GM12878 (cell line): ENCODE results near the gene RGL1.

Experiments used
- CBFB ChIP-seq: IDR thresholded peaks from 2 replicates; pipeline ENCODE4 v1.6.1; 2016; ENCODE audit warnings: antibody characterized with exemption, low read depth
- CHD2 ChIP-seq: IDR thresholded peaks from 2 replicates; pipeline ENCODE4 v1.6.1; 2011; ENCODE audit warnings: low read depth, low read length, improper control_type of control experiment, borderline replicate concordance
- FOS ChIP-seq: IDR thresholded peaks from 3 replicates; pipeline ENCODE4 v1.6.1; 2011; ENCODE audit warnings: borderline replicate concordance; ENCODE audit not compliant: insufficient read length; ENCODE audit errors: extremely low read depth
- HDAC2 ChIP-seq: fragments of 200-600 bp; sonication (generic); IDR thresholded peaks from 2 replicates; pipeline ENCODE4 v1.6.1; 2017
- LARP7 ChIP-seq: fragments of 450-650 bp; IDR thresholded peaks from 2 replicates; pipeline ENCODE4 v1.6.1; 2017; ENCODE audit warnings: mild to moderate bottlenecking
- RAD51 ChIP-seq: fragments of 450-650 bp; IDR thresholded peaks from 2 replicates; pipeline ENCODE4 v1.6.1; 2016; ENCODE audit warnings: moderate library complexity, mild to moderate bottlenecking, inconsistent platforms
- RCOR1 ChIP-seq: conservative IDR thresholded peaks from 2 replicates; pipeline ENCODE4 v1.6.1; 2012; ENCODE audit warnings: low read depth, low read length, improper control_type of control experiment
- TARDBP ChIP-seq: IDR thresholded peaks from 2 replicates; pipeline ENCODE4 v1.6.1; 2016; ENCODE audit warnings: borderline replicate concordance
- TF ChIP-seq, protein P1 (sequence below): IDR thresholded peaks from 2 replicates; pipeline ENCODE4 v1.6.1; 2011; ENCODE audit warnings: borderline replicate concordance, low read depth, mild to moderate bottlenecking, moderate library complexity, mixed read lengths, low read length; ENCODE audit not compliant: insufficient read depth; ENCODE audit errors: extremely low read length
- TF ChIP-seq, protein P2 (sequence below): IDR thresholded peaks from 2 replicates; pipeline ENCODE4 v1.6.1; 2012; ENCODE audit warnings: low read depth, low read length, improper control_type of control experiment
- TF ChIP-seq, protein P3 (sequence below): fragments of 450-650 bp; formaldehyde crosslinking; IDR thresholded peaks from 2 replicates; pipeline ENCODE4 v1.4.0; 2020; ENCODE audit warnings: mild to moderate bottlenecking, moderate library complexity
- TF ChIP-seq, protein P4 (sequence below): IDR thresholded peaks from 2 replicates; pipeline ENCODE4 v1.6.1; 2012; ENCODE audit warnings: low read depth, low read length, improper control_type of control experiment
- TF ChIP-seq, protein P5 (sequence below): IDR thresholded peaks from 2 replicates; pipeline ENCODE4 v1.6.1; 2012; ENCODE audit warnings: mild to moderate bottlenecking, low read depth, low read length
- TF ChIP-seq, protein P6 (sequence below): fragments of 450-650 bp; formaldehyde crosslinking; IDR thresholded peaks from 2 replicates; pipeline ENCODE4 v1.5.0; 2022; ENCODE audit warnings: mild to moderate bottlenecking, missing genetic modification characterization

DNA sequence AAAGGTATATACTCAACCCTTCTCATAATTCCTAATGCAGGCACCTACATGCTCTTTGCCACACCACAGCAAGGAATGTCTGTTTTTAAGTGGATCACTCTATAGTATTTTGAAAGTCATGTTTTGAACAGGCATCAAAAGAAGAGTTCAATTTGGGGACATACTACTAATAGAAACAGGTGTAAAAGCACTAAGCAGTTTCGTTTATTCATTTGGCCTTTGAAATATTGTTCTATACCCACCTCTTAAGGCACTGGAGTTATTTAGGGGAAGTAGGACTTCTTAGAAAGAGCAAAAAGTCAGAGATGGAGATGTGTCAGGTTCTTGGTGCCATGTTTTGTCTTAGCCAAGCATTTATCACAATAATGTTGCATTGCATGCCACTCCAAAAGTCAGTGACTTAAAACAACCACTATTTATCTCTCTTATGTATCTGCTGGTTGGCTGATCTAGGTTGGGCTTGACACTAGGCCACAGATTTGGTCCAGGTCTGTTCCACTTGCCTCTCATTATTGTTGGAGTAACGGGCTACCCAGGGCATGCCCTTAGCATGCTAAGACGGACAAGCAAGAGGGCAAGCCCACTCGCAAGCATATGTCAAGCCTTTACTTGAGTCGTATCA is 107.5 kb downstream of the RGL1 start:
- TF ChIP-seq RCOR1: no peak
- TF ChIP-seq, protein P1, sequence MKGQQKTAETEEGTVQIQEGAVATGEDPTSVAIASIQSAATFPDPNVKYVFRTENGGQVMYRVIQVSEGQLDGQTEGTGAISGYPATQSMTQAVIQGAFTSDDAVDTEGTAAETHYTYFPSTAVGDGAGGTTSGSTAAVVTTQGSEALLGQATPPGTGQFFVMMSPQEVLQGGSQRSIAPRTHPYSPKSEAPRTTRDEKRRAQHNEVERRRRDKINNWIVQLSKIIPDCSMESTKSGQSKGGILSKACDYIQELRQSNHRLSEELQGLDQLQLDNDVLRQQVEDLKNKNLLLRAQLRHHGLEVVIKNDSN: no peak
- no peak for TF ChIP-seq HDAC2
- TF ChIP-seq, protein P2, sequence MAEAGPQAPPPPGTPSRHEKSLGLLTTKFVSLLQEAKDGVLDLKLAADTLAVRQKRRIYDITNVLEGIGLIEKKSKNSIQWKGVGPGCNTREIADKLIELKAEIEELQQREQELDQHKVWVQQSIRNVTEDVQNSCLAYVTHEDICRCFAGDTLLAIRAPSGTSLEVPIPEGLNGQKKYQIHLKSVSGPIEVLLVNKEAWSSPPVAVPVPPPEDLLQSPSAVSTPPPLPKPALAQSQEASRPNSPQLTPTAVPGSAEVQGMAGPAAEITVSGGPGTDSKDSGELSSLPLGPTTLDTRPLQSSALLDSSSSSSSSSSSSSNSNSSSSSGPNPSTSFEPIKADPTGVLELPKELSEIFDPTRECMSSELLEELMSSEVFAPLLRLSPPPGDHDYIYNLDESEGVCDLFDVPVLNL: no peak
- TF ChIP-seq, protein P3, sequence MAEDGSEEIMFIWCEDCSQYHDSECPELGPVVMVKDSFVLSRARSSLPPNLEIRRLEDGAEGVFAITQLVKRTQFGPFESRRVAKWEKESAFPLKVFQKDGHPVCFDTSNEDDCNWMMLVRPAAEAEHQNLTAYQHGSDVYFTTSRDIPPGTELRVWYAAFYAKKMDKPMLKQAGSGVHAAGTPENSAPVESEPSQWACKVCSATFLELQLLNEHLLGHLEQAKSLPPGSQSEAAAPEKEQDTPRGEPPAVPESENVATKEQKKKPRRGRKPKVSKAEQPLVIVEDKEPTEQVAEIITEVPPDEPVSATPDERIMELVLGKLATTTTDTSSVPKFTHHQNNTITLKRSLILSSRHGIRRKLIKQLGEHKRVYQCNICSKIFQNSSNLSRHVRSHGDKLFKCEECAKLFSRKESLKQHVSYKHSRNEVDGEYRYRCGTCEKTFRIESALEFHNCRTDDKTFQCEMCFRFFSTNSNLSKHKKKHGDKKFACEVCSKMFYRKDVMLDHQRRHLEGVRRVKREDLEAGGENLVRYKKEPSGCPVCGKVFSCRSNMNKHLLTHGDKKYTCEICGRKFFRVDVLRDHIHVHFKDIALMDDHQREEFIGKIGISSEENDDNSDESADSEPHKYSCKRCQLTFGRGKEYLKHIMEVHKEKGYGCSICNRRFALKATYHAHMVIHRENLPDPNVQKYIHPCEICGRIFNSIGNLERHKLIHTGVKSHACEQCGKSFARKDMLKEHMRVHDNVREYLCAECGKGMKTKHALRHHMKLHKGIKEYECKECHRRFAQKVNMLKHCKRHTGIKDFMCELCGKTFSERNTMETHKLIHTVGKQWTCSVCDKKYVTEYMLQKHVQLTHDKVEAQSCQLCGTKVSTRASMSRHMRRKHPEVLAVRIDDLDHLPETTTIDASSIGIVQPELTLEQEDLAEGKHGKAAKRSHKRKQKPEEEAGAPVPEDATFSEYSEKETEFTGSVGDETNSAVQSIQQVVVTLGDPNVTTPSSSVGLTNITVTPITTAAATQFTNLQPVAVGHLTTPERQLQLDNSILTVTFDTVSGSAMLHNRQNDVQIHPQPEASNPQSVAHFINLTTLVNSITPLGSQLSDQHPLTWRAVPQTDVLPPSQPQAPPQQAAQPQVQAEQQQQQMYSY (CRISPR knock-in tag): no peak
- TF ChIP-seq FOS: no peak
- no peak; the same call in 1 of the 2 replicates for TF ChIP-seq LARP7
- 0 out of 2 replicates have a peak, but pooled peaks have one; percentile 30 for TF ChIP-seq CBFB
- TF ChIP-seq, protein P4, sequence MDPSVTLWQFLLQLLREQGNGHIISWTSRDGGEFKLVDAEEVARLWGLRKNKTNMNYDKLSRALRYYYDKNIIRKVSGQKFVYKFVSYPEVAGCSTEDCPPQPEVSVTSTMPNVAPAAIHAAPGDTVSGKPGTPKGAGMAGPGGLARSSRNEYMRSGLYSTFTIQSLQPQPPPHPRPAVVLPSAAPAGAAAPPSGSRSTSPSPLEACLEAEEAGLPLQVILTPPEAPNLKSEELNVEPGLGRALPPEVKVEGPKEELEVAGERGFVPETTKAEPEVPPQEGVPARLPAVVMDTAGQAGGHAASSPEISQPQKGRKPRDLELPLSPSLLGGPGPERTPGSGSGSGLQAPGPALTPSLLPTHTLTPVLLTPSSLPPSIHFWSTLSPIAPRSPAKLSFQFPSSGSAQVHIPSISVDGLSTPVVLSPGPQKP: no peak
- TF ChIP-seq TARDBP: no peak
- TF ChIP-seq CHD2: no peak
- TF ChIP-seq, protein P5, sequence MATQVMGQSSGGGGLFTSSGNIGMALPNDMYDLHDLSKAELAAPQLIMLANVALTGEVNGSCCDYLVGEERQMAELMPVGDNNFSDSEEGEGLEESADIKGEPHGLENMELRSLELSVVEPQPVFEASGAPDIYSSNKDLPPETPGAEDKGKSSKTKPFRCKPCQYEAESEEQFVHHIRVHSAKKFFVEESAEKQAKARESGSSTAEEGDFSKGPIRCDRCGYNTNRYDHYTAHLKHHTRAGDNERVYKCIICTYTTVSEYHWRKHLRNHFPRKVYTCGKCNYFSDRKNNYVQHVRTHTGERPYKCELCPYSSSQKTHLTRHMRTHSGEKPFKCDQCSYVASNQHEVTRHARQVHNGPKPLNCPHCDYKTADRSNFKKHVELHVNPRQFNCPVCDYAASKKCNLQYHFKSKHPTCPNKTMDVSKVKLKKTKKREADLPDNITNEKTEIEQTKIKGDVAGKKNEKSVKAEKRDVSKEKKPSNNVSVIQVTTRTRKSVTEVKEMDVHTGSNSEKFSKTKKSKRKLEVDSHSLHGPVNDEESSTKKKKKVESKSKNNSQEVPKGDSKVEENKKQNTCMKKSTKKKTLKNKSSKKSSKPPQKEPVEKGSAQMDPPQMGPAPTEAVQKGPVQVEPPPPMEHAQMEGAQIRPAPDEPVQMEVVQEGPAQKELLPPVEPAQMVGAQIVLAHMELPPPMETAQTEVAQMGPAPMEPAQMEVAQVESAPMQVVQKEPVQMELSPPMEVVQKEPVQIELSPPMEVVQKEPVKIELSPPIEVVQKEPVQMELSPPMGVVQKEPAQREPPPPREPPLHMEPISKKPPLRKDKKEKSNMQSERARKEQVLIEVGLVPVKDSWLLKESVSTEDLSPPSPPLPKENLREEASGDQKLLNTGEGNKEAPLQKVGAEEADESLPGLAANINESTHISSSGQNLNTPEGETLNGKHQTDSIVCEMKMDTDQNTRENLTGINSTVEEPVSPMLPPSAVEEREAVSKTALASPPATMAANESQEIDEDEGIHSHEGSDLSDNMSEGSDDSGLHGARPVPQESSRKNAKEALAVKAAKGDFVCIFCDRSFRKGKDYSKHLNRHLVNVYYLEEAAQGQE: no peak
- TF ChIP-seq RAD51: no peak
- TF ChIP-seq, protein P6, sequence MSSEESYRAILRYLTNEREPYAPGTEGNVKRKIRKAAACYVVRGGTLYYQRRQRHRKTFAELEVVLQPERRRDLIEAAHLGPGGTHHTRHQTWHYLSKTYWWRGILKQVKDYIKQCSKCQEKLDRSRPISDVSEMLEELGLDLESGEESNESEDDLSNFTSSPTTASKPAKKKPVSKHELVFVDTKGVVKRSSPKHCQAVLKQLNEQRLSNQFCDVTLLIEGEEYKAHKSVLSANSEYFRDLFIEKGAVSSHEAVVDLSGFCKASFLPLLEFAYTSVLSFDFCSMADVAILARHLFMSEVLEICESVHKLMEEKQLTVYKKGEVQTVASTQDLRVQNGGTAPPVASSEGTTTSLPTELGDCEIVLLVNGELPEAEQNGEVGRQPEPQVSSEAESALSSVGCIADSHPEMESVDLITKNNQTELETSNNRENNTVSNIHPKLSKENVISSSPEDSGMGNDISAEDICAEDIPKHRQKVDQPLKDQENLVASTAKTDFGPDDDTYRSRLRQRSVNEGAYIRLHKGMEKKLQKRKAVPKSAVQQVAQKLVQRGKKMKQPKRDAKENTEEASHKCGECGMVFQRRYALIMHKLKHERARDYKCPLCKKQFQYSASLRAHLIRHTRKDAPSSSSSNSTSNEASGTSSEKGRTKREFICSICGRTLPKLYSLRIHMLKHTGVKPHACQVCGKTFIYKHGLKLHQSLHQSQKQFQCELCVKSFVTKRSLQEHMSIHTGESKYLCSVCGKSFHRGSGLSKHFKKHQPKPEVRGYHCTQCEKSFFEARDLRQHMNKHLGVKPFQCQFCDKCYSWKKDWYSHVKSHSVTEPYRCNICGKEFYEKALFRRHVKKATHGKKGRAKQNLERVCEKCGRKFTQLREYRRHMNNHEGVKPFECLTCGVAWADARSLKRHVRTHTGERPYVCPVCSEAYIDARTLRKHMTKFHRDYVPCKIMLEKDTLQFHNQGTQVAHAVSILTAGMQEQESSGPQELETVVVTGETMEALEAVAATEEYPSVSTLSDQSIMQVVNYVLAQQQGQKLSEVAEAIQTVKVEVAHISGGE: no peak
